Keratinocyte (primary cell): ENCODE measurements around the gene ABITRAM.

Experiments
- CTCF ChIP-seq, 3 experiments: IDR thresholded peaks in 1 of 3; conservative IDR thresholded peaks in 1 of 3; optimal IDR thresholded peaks in 1 of 3; 2 replicates in 2 of 3; 3 replicates in 1 of 3; pipeline versions ENCODE3 to v1.5.1; 2011; ENCODE audit warnings: low read length in 3 of 3, mild to moderate bottlenecking in 3 of 3, moderate library complexity in 2 of 3, control low read depth in 1 of 3, inconsistent platforms in 1 of 3; ENCODE audit not compliant: insufficient read depth in 2 of 3; ENCODE audit errors: extremely low read depth in 1 of 3
- EZH2 ChIP-seq: IDR thresholded peaks from one replicate; pipeline ENCODE4 v1.6.1; 2012; ENCODE audit warnings: inconsistent platforms, mild to moderate bottlenecking, low read length, moderate library complexity

- no peak for TF ChIP-seq CTCF (optimal IDR thresholded peaks at IDR 0.05 in 1 of 3, IDR thresholded peaks at IDR 0.05 in 1 of 3, conservative IDR thresholded peaks at IDR 0.05 in 1 of 3; ENCODE audit: extremely low read depth in 1 of 3, insufficient read depth in 2 of 3, low read length in 3 of 3)
- TF ChIP-seq EZH2 = no peak
These were observed 30.6 kb upstream of the ABITRAM start for GRCh38 chr9:108903420-108904103.
